T-cell (primary cell): ENCODE data around the gene CHST3. TPM values are rescaled to one million over a fixed set of nuclear protein-coding genes. Genes with fewer than 3 reads are reported as not detected.

Source experiments
- ATAC-seq, 4 experiments: fragments of 200-7000 bp in 3 of 4; fragments of 150-1000 bp in 1 of 4; cut with Tn5 transposase; replicated peaks in 1 of 4; 1 replicate in 3 of 4; 2 replicates in 1 of 4; pipeline ENCODE4 v1.10.0; 2021; ENCODE audit warnings: moderate library complexity in 3 of 4, mild to moderate bottlenecking in 2 of 4, moderate number of reproducible peaks in 1 of 4
- CTCF ChIA-PET, 2 donors: fragments of 300-600 bp; sonication (Branson Sonifier 250); formaldehyde crosslinking; loops; one replicate each; lab custom pipeline; 2022; ENCODE audit warnings: antibody characterized with exemption in 2 of 2; lab: Charles Lee
- POLR2A ChIA-PET, 2 donors: fragments of 300-600 bp; sonication (Branson Sonifier 250); formaldehyde crosslinking; loops; one replicate each; lab custom pipeline; 2022; ENCODE audit warnings: antibody characterized with exemption in 2 of 2; lab: Charles Lee
- DNase-seq, 35 experiments: peaks; one replicate each; pipeline versions ENCODE4 v3.0.0 to v3.0.0-alpha.2; 2013 to 2023
- H3K27ac ChIP-seq: one replicate; pipeline ENCODE4 v1.5.1; 2013; ENCODE audit warnings: low read length
- H3K27me3 ChIP-seq, 2 experiments: replicated peaks in 1 of 2; 1 replicate in 1 of 2; 2 replicates in 1 of 2; pipeline versions ENCODE4 v1.6.1 to v1.7.0; 2013; ENCODE audit warnings: low read length in 1 of 2, mixed read lengths in 1 of 2; ENCODE audit not compliant: control insufficient read depth in 2 of 2, insufficient read depth in 2 of 2; ENCODE audit errors: extremely low read depth in 1 of 2
- H3K36me3 ChIP-seq, 2 donors: 1 replicate in 1 of 2; 2 replicates in 1 of 2; pipeline versions ENCODE4 v1.6.1 to v1.7.0; 2013; ENCODE audit warnings: low read length in 1 of 2; ENCODE audit not compliant: control insufficient read depth in 2 of 2, insufficient read depth in 1 of 2; ENCODE audit errors: extremely low read depth in 1 of 2
- H3K4me1 ChIP-seq, 2 experiments: 1 replicate in 1 of 2; 2 replicates in 1 of 2; pipeline versions ENCODE4 v1.6.1 to v1.7.0; 2013; ENCODE audit warnings: low read length in 2 of 2, mixed read lengths in 1 of 2; ENCODE audit not compliant: insufficient read depth in 2 of 2, control insufficient read depth in 1 of 2; ENCODE audit errors: extremely low read depth in 1 of 2
- H3K4me3 ChIP-seq, 2 donors: 1 replicate in 1 of 2; 2 replicates in 1 of 2; pipeline versions ENCODE4 v1.5.1 to v1.7.0; 2013; ENCODE audit warnings: mild to moderate bottlenecking in 2 of 2, low read length in 1 of 2, moderate library complexity in 1 of 2; ENCODE audit not compliant: control insufficient read depth in 1 of 2; ENCODE audit errors: extremely low read depth in 1 of 2
- H3K9me3 ChIP-seq: 2 replicates; pipeline ENCODE4 v1.7.0; 2013
- H3K27ac Mint-ChIP-seq, 2 donors: one replicate each; pipeline ENCODE4 v1.8.0; 2020 to 2021; ENCODE audit warnings: mild to moderate bottlenecking in 2 of 2, mixed read lengths in 2 of 2
- H3K27me3 Mint-ChIP-seq, 2 donors: one replicate each; pipeline ENCODE4 v1.8.0; 2021 to 2022; ENCODE audit warnings: mixed read lengths in 2 of 2
- H3K36me3 Mint-ChIP-seq: one replicate; pipeline ENCODE4 v1.8.0; 2021; ENCODE audit warnings: mixed read lengths
- H3K4me1 Mint-ChIP-seq, 3 donors: one replicate each; pipeline ENCODE4 v1.8.0; 2020 to 2022; ENCODE audit warnings: mixed read lengths in 3 of 3, mild to moderate bottlenecking in 1 of 3
- H3K4me3 Mint-ChIP-seq, 3 donors: one replicate each; pipeline ENCODE4 v1.8.0; 2020 to 2022; ENCODE audit warnings: mild to moderate bottlenecking in 3 of 3, mixed read lengths in 3 of 3, moderate library complexity in 3 of 3
- H3K9me3 Mint-ChIP-seq, 3 donors: one replicate each; pipeline ENCODE4 v1.8.0; 2020 to 2022; ENCODE audit warnings: mixed read lengths in 3 of 3
- WGBS: methylation state at CpG from one replicate; pipeline ENCODE4 v1.1.5; 2013; ENCODE audit warnings: missing lambda C conversion rate; ENCODE audit not compliant: insufficient coverage; 5-methylcytosine and 5-hydroxymethylcytosine counted together
- total RNA-seq, 35 experiments: library from RNA in 6 of 35; stranded (reverse) in 6 of 35; fragments of 120-200 nt in 1 of 35; gene quantifications; one replicate each; pipeline versions ENCODE4 v1.2.1 to v1.2.4 and lab custom pipeline; 2013 to 2026

CHST3 gene
- total RNA-seq, 5 donors from 2014 or later (not counting 1 experiment from before 2014, with no cell fraction given) = 0.09 to 0.10 (median 0.09) TPM; not detected in 2

GRCh38 chr10:72056932-72057751, 92.9 kb downstream of the CHST3 start:
- 89% methylated on average over 23 of the region's 25 CpGs for WGBS
- Histone ChIP-seq H3K4me1 (peaks cover 0 to 18% of the 10 kb centered on the region in 2 experiments), H3K27me3 (peaks cover 0 to 3% of the 10 kb centered on the region in 2 experiments), H3K36me3 (peaks cover 5 to 6% of the 10 kb centered on the region in 2 donors), H3K27ac (no peak overlapping the region), H3K4me3 (no peak overlapping the region), H3K9me3 (no peaks in the 10 kb centered on the region)
- POLR2A ChIA-PET = interaction anchor here in 1 of 2 donors (0.6 to 0.7 kb wide), 2 partner anchors 9 to 1188 kb away, joined by 4 read pairs; no protein-coding TSS in a partner anchor
- peaks cover 36 to 42% (median 37%) of the 10 kb centered on the region in 3 donors for H3K4me1 Mint-ChIP-seq
- H3K4me3 Mint-ChIP-seq = peak overlapping the region in 1 of 3 donors; percentile 28
- peak overlapping the region in 1 of 2 donors; percentile 58 for H3K27ac Mint-ChIP-seq
- CTCF ChIA-PET = interaction anchor here in 1 of 2 donors (0.7 to 2.4 kb wide), 2 partner anchors 8 to 1096 kb away, joined by 3 to 13 read pairs; no protein-coding TSS in a partner anchor
- DNase-seq (no peak), ATAC-seq (no peak)
- H3K27me3 Mint-ChIP-seq = no peaks in the 10 kb centered on the region
- H3K36me3 Mint-ChIP-seq = no peaks in the 10 kb centered on the region
- no peaks in the 10 kb centered on the region for H3K9me3 Mint-ChIP-seq

GRCh38 chr10:72058347-72058898, 94.2 kb downstream of the CHST3 start:
- H3K4me1 Mint-ChIP-seq = peaks cover 37 to 48% (median 43%) of the 10 kb centered on the region in 3 donors
- POLR2A ChIA-PET = interaction anchor here (0.8 to 1.4 kb wide), 2 partner anchors 13 to 21 kb away, joined by 3 read pairs; no protein-coding TSS in a partner anchor
- H3K36me3 ChIP-seq = peaks cover 15 to 18% of the 10 kb centered on the region in 2 donors
- DNase-seq (no peak), ATAC-seq (no peak)
- no peaks in the 10 kb centered on the region for H3K9me3 Mint-ChIP-seq
- CTCF ChIA-PET = interaction anchor here (1.9 to 2.4 kb wide), 2 partner anchors 9 to 10 kb away, joined by 6 to 13 read pairs; no protein-coding TSS in a partner anchor
- no peaks in the 10 kb centered on the region for H3K27me3 Mint-ChIP-seq
- no peak overlapping the region for H3K4me3 ChIP-seq
- peak overlapping the region in 1 of 3 donors; percentile 28 for H3K4me3 Mint-ChIP-seq
- WGBS = 70% methylated on average over 2 of the region's 12 CpGs
- H3K27me3 ChIP-seq = peaks cover 0 to 3% of the 10 kb centered on the region in 2 experiments
- H3K9me3 ChIP-seq = no peaks in the 10 kb centered on the region
- peak overlapping the region; percentile 77 to 84 for H3K27ac Mint-ChIP-seq
- H3K4me1 ChIP-seq = peaks cover 0 to 18% of the 10 kb centered on the region in 2 experiments
- H3K27ac ChIP-seq = no peak overlapping the region
- peaks cover 11% of the 10 kb centered on the region for H3K36me3 Mint-ChIP-seq

GRCh38 chr10:72058989-72059842, 95.0 kb downstream of the CHST3 start:
- WGBS = 70% methylated on average over 7 of the region's 21 CpGs
- POLR2A ChIA-PET = interaction anchor here (0.6 to 1.4 kb wide), 3 partner anchors 12 to 617 kb away, joined by 3 read pairs; no protein-coding TSS in a partner anchor

GRCh38 chr10:72059843-72060822, 95.9 kb downstream of the CHST3 start:
- Histone ChIP-seq H3K4me1 (peaks cover 0 to 18% of the 10 kb centered on the region in 2 experiments), H3K9me3 (no peaks in the 10 kb centered on the region), H3K4me3 (no peak overlapping the region), H3K27me3 (no peaks in the 10 kb centered on the region), H3K27ac (no peak overlapping the region), H3K36me3 (peaks cover 19 to 30% of the 10 kb centered on the region in 2 donors)
- Mint-ChIP-seq H3K4me1 (peaks cover 37 to 49% (median 48%) of the 10 kb centered on the region in 3 donors), H3K4me3 (peak overlapping the region in 1 of 3 donors; percentile 28), H3K36me3 (peaks cover 21% of the 10 kb centered on the region), H3K27ac (peak overlapping the region; percentile 77 to 84), H3K9me3 (no peaks in the 10 kb centered on the region), H3K27me3 (no peaks in the 10 kb centered on the region)
- WGBS = 79% methylated on average over 5 of the region's 19 CpGs
- CTCF ChIA-PET = interaction anchor here (0.6 to 1.9 kb wide), 4 partner anchors 11 to 281 kb away, joined by 3 to 6 read pairs (median 4); no protein-coding TSS in a partner anchor
- POLR2A ChIA-PET = interaction anchor here (0.6 to 1.4 kb wide), 3 partner anchors 11 to 616 kb away, joined by 3 to 5 read pairs (median 3); no protein-coding TSS in a partner anchor
- DNase-seq (peak in 1 of 35 experiments; percentile 24), ATAC-seq (peak in 2 of 4 experiments; percentile 1 to 14)

More at GRCh38 chr10:72058989-72059842, 95.0 kb downstream of the CHST3 start:
- H3K27me3 Mint-ChIP-seq = no peaks in the 10 kb centered on the region
- H3K36me3 ChIP-seq = peaks cover 19 to 26% of the 10 kb centered on the region in 2 donors
- H3K36me3 Mint-ChIP-seq = peaks cover 18% of the 10 kb centered on the region
- CTCF ChIA-PET = interaction anchor here (1.9 to 2.4 kb wide), 2 partner anchors 10 to 11 kb away, joined by 6 to 13 read pairs; no protein-coding TSS in a partner anchor
- no peak overlapping the region for H3K4me3 ChIP-seq
- H3K4me1 ChIP-seq = peaks cover 0 to 18% of the 10 kb centered on the region in 2 experiments
- peaks cover 37 to 48% (median 47%) of the 10 kb centered on the region in 3 donors for H3K4me1 Mint-ChIP-seq
- peak overlapping the region in 1 of 3 donors; percentile 28 for H3K4me3 Mint-ChIP-seq
- H3K9me3 Mint-ChIP-seq = no peaks in the 10 kb centered on the region
- ATAC-seq = peak; percentile 12 to 47 (median 28)
- no peaks in the 10 kb centered on the region for H3K9me3 ChIP-seq
- peak in 2 of 35 experiments; percentile 49 to 61 for DNase-seq
- H3K27ac Mint-ChIP-seq = peak overlapping the region; percentile 77 to 84
- no peak overlapping the region for H3K27ac ChIP-seq
- no peaks in the 10 kb centered on the region for H3K27me3 ChIP-seq

GRCh38 chr10:72061491-72061890, 97.3 kb downstream of the CHST3 start:
- Mint-ChIP-seq H3K27ac (peak overlapping the region; percentile 53 to 73), H3K4me1 (peaks cover 36 to 50% (median 48%) of the 10 kb centered on the region in 3 donors), H3K27me3 (no peaks in the 10 kb centered on the region), H3K36me3 (peaks cover 27% of the 10 kb centered on the region), H3K9me3 (no peaks in the 10 kb centered on the region), H3K4me3 (no peak overlapping the region)
- Histone ChIP-seq H3K4me1 (peaks cover 0 to 18% of the 10 kb centered on the region in 2 experiments), H3K27me3 (no peaks in the 10 kb centered on the region), H3K36me3 (peaks cover 19 to 44% of the 10 kb centered on the region in 2 donors), H3K9me3 (no peaks in the 10 kb centered on the region), H3K27ac (no peak overlapping the region), H3K4me3 (no peak overlapping the region)
- DNase-seq (peak in 1 of 35 experiments; percentile 37), ATAC-seq (peak; percentile 8 to 32 (median 20))
- POLR2A ChIA-PET = interaction anchor here (0.8 to 0.9 kb wide), 2 partner anchors 17 to 18 kb away, joined by 3 read pairs; no protein-coding TSS in a partner anchor
- WGBS = 70% methylated on average over 2 of the region's 5 CpGs
- CTCF ChIA-PET = interaction anchor here in 1 of 2 donors (1.6 kb wide), 1 partner anchor 13 kb away, joined by 6 read pairs; no protein-coding TSS in a partner anchor
